CD4-positive, CD25-positive, alpha-beta regulatory T cell (primary cell): ENCODE measurements around the gene SSC4D. TPM values are rescaled to one million over a fixed set of nuclear protein-coding genes. Genes with fewer than 3 reads are reported as not detected.
"Not testable (repeated sequence)": the region's sequence is repeated elsewhere in the genome, so short reads cannot be mapped to it uniquely, and the experiment has no call there.

Experiments used
- ATAC-seq, 2 donors: fragments of 150-1000 bp; cut with Tn5 transposase; one replicate each; pipeline ENCODE4 v1.10.0; 2021; ENCODE audit warnings: low read depth in 2 of 2, moderate number of reproducible peaks in 2 of 2, moderate library complexity in 1 of 2
- DNase-seq, 3 donors: peaks; one replicate each; pipeline versions ENCODE4 v3.0.0 to v3.0.0-alpha.2; 2012 to 2022; ENCODE audit warnings: mixed read lengths in 1 of 3
- H3K27ac ChIP-seq: one replicate; pipeline ENCODE4 v1.7.0; 2013; ENCODE audit warnings: mild to moderate bottlenecking, low read length; ENCODE audit not compliant: insufficient read depth, poor library complexity, severe bottlenecking
- H3K27me3 ChIP-seq: one replicate; pipeline ENCODE4 v1.7.0; 2013; ENCODE audit warnings: low read length; ENCODE audit not compliant: control insufficient read depth, insufficient read depth
- H3K36me3 ChIP-seq: one replicate; pipeline ENCODE4 v1.7.0; 2013; ENCODE audit warnings: mild to moderate bottlenecking, low read length, moderate library complexity; ENCODE audit not compliant: control insufficient read depth, insufficient read depth
- H3K4me1 ChIP-seq: 2 replicates; pipeline ENCODE4 v1.7.0; 2013; ENCODE audit warnings: mild to moderate bottlenecking, low read length; ENCODE audit not compliant: insufficient read depth, control insufficient read depth, poor library complexity, severe bottlenecking
- H3K4me3 ChIP-seq: one replicate; pipeline ENCODE4 v1.7.0; 2013; ENCODE audit warnings: low read depth, mild to moderate bottlenecking, low read length, moderate library complexity
- H3K9me3 ChIP-seq, 2 experiments: 1 replicate in 1 of 2; 2 replicates in 1 of 2; pipeline ENCODE4 v1.7.0; 2013; ENCODE audit warnings: low read length in 2 of 2, mild to moderate bottlenecking in 1 of 2, moderate library complexity in 1 of 2; ENCODE audit not compliant: control insufficient read depth in 2 of 2
- H3K27ac Mint-ChIP-seq, 3 donors: one replicate each; pipeline ENCODE4 v1.8.0; 2020 to 2022; ENCODE audit warnings: mild to moderate bottlenecking in 3 of 3, mixed read lengths in 3 of 3, moderate library complexity in 2 of 3
- H3K27me3 Mint-ChIP-seq: one replicate; pipeline ENCODE4 v1.8.0; 2022; ENCODE audit warnings: mild to moderate bottlenecking, mixed read lengths
- H3K36me3 Mint-ChIP-seq: one replicate; pipeline ENCODE4 v1.8.0; 2020; ENCODE audit warnings: mixed read lengths
- H3K4me1 Mint-ChIP-seq, 4 donors: one replicate each; pipeline ENCODE4 v1.8.0; 2020 to 2022; ENCODE audit warnings: mixed read lengths in 4 of 4, mild to moderate bottlenecking in 1 of 4
- H3K4me3 Mint-ChIP-seq, 4 donors: one replicate each; pipeline ENCODE4 v1.8.0; 2020 to 2022; ENCODE audit warnings: mild to moderate bottlenecking in 4 of 4, mixed read lengths in 4 of 4, moderate library complexity in 3 of 4
- H3K9me3 Mint-ChIP-seq, 7 donors: one replicate each; pipeline ENCODE4 v1.8.0; 2020 to 2022; ENCODE audit warnings: mixed read lengths in 7 of 7, mild to moderate bottlenecking in 3 of 7, moderate library complexity in 2 of 7
- polyA plus RNA-seq, 4 donors: library from polyadenylated mRNA; unstranded; fragments of 300-500 nt; fragmentation: Illumina TruSeq; gene quantifications; one replicate each; pipeline ENCODE4 v1.2.3, GENCODE V29; 2021
- total RNA-seq: library from RNA; stranded (reverse); gene quantifications from one replicate; pipeline ENCODE4 v1.2.3, GENCODE V29; 2022

SSC4D gene
- total and polyA plus RNA-seq, 5 donors from 2014 or later = 0.25 to 0.65 TPM; not detected in 3

DNA sequence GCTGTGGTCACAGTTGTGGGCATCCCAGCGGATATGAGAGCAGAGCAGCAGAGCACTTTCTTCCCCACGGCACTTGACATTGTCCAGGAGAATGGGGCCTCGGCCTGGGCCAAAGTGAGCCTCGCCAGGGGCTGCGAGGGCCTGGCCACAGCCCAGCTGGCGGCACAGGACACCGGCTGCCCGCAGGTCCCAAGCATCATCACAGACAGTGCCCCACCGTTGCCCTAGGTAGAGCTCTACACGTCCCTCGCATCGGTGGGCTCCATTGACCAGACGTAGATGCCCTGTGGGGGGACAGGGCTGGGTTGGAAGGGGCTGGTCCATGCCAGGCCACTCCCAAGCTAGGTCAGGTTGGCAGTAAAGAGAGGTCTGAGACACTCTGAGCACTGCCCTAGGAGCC, 19.4 kb downstream of the SSC4D start:
- Mint-ChIP-seq H3K27ac (no peak overlapping the region), H3K4me1 (peaks cover 0 to 16% (median 3%) of the 10 kb centered on the region in 4 donors), H3K9me3 (no peaks in the 10 kb centered on the region), H3K27me3 (peaks cover 6% of the 10 kb centered on the region), H3K36me3 (no peaks in the 10 kb centered on the region), H3K4me3 (peak overlapping the region in 1 of 4 donors; percentile 54)
- H3K27ac ChIP-seq = no peak overlapping the region
- DNase-seq (no peak), ATAC-seq (no peak)
- no peaks in the 10 kb centered on the region for H3K9me3 ChIP-seq
- no peaks in the 10 kb centered on the region for H3K36me3 ChIP-seq
- no peaks in the 10 kb centered on the region for H3K27me3 ChIP-seq
- H3K4me3 ChIP-seq = no peak overlapping the region
- H3K4me1 ChIP-seq = peaks cover 13% of the 10 kb centered on the region

DNA sequence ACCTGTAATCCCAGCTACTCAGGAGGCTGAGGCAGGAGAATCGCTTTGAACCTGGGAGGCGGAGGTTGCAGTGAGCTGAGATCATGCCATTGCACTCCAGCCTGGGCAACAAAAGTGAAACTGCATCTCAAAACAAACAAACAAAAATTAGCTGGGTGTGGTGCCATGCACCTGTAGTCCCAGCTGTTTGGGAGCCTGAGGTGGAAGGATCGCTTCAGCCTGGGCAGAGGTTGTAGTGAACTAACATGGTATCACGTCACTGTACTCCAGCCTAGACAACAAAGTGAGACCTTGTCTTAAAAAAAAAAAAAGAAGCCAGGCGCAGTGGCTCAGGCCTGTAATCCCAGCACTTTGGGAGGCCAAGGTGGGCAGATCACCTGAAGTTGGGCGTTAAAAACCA, 21.7 kb downstream of the SSC4D start:
- not testable (repeated sequence) for H3K9me3 Mint-ChIP-seq, H3K27ac Mint-ChIP-seq, H3K36me3 ChIP-seq, H3K36me3 Mint-ChIP-seq, H3K27ac ChIP-seq, H3K27me3 Mint-ChIP-seq, DNase-seq, H3K27me3 ChIP-seq, H3K4me3 ChIP-seq, H3K9me3 ChIP-seq, H3K4me1 ChIP-seq, ATAC-seq
- Mint-ChIP-seq H3K4me1 (peaks cover 0 to 11% (median 2%) of the 10 kb centered on the region in 4 donors), H3K4me3 (peak overlapping the region in 1 of 4 donors; percentile 78)

DNA sequence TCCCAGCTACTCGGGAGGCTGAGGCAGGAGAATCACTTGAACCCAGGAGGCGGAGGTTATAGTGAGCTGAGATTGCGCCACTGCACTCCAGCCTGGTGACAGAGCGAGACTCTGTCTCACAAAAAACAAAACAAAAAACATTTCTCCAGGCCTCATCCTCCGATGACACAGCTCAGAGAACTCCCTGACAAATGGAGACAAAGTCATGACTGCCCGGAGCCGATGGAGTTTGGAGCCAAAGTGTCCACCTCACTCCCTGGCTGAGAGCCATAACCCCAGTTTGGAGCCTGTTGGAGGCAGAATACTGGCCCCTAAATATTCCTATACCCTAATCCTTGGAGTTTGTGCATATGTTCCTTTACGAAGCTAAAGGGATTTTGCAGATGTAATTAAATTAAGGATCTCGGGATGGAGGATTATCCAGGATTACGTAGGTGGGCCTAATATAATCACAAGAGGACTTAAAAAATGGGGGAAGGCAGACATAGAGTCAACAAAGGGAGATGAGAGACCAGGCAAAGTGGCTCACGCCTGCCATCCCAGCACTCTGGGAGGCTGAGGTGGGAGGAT, 22.7 kb downstream of the SSC4D start:
- Mint-ChIP-seq H3K27me3 (peaks cover 8% of the 10 kb centered on the region), H3K4me1 (peaks cover 0 to 2% (median 0%) of the 10 kb centered on the region in 4 donors), H3K4me3 (peak overlapping the region in 1 of 4 donors; percentile 53), H3K27ac (no peak overlapping the region), H3K36me3 (no peaks in the 10 kb centered on the region), H3K9me3 (no peaks in the 10 kb centered on the region)
- H3K4me1 ChIP-seq = no peaks in the 10 kb centered on the region
- ATAC-seq (no peak), DNase-seq (no peak)
- H3K9me3 ChIP-seq = no peaks in the 10 kb centered on the region
- H3K27me3 ChIP-seq = no peaks in the 10 kb centered on the region
- no peak overlapping the region for H3K4me3 ChIP-seq
- no peak overlapping the region for H3K27ac ChIP-seq
- H3K36me3 ChIP-seq = no peaks in the 10 kb centered on the region

DNA sequence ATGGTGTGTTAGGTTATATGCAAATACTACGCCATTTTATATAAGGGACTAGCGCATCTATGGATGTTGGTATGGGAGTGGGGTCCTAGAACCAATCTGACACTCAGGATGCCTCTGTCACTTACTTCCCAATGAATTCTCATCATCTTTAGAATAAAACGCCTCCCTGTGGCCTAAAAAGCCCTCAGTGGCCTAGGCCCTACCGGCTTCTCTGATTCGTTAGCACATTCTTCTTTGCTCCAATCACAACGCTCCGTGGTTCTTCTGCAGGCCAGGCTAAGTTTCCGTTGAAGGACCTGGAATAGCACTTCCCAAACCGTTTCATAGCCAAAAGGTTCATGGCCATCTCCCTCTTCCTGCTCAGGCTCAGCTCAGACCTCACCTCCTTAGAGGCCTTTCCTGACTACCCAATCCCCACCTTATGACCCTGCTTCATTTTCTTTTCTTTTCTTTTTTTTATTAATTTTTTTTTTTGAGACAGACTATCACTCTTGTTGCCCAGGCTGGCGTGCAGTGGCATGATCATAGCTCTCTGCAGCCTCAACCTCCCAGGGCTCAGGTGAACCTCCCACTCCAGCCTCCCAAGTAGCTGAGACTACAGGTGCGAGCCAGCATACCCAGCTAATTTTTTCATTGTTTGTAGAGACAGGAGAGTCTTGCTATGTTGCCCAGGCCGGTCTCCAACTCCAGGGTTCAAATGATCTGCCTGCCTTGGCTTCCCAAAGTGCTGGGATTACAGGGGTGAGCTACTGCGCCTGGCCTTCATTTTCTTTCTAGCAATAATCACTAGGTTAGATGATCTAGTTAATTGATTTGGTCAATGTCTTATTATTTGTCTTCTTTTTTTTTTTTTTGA, 26.2 kb downstream of the SSC4D start:
- no peaks in the 10 kb centered on the region for H3K36me3 Mint-ChIP-seq
- Histone ChIP-seq H3K36me3 (no peaks in the 10 kb centered on the region), H3K4me3 (no peak overlapping the region), H3K27ac (no peak overlapping the region), H3K4me1 (peaks cover 5% of the 10 kb centered on the region), H3K27me3 (no peaks in the 10 kb centered on the region), H3K9me3 (no peaks in the 10 kb centered on the region)
- H3K4me3 Mint-ChIP-seq = no peak overlapping the region
- peaks cover 4% of the 10 kb centered on the region for H3K27me3 Mint-ChIP-seq
- ATAC-seq (no peak), DNase-seq (no peak)
- H3K4me1 Mint-ChIP-seq = peaks cover 0 to 12% (median 3%) of the 10 kb centered on the region in 4 donors
- no peak overlapping the region for H3K27ac Mint-ChIP-seq
- H3K9me3 Mint-ChIP-seq = no peaks in the 10 kb centered on the region

DNA sequence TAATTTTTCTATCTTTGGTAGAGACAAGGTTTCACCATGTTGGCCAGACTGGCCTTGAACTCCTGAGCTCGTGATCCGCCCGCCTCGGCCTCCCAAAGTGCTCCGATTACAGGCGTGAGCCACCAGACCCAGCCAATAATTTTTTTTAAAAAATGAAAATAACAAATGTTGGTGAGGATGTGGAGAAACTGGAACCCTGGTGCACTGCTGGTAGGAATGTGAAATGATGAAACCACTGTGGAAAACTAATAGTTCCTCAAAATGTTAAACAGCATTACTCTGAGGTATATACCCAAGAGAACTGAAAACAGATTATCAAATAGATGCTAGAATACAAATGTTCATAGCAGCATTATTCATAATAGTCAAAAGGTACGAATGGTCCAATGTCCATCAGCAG, 27.7 kb downstream of the SSC4D start:
- DNase-seq (no peak), ATAC-seq (no peak)
- no peak overlapping the region for H3K27ac Mint-ChIP-seq
- peaks cover 4% of the 10 kb centered on the region for H3K27me3 Mint-ChIP-seq
- no peak overlapping the region for H3K27ac ChIP-seq
- H3K9me3 Mint-ChIP-seq = no peaks in the 10 kb centered on the region
- no peak overlapping the region for H3K4me3 ChIP-seq
- H3K4me1 ChIP-seq = peaks cover 5% of the 10 kb centered on the region
- no peaks in the 10 kb centered on the region for H3K36me3 Mint-ChIP-seq
- no peaks in the 10 kb centered on the region for H3K36me3 ChIP-seq
- H3K9me3 ChIP-seq = no peaks in the 10 kb centered on the region
- no peak overlapping the region for H3K4me3 Mint-ChIP-seq
- H3K4me1 Mint-ChIP-seq = peaks cover 0 to 12% (median 3%) of the 10 kb centered on the region in 4 donors
- no peaks in the 10 kb centered on the region for H3K27me3 ChIP-seq

DNA sequence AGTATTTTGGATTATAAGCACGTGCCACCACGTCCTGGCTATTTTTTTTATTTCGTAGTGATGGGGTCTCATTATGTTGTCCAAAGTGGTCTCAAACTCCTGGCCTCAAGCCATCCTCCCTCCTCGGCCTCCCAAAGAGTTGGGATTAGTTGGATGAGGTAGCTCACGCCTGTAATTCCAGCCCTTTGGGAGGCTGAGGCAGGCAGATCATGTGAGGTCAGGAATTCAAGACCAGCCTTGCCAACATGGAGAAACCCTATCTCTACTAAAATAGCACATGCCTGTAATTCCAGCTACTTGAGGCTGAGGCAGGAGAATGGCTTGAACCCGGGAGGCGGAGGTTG, 28.9 kb downstream of the SSC4D start:
- Histone ChIP-seq H3K4me1 (peaks cover 5% of the 10 kb centered on the region), H3K9me3 (no peaks in the 10 kb centered on the region), H3K36me3 (no peaks in the 10 kb centered on the region), H3K27ac (no peak overlapping the region), H3K27me3 (no peaks in the 10 kb centered on the region), H3K4me3 (no peak overlapping the region)
- Mint-ChIP-seq H3K36me3 (no peaks in the 10 kb centered on the region), H3K9me3 (no peaks in the 10 kb centered on the region), H3K4me1 (peaks cover 0 to 12% (median 3%) of the 10 kb centered on the region in 4 donors), H3K27ac (peak overlapping the region in 2 of 3 donors; percentile 58 to 78), H3K27me3 (peaks cover 4% of the 10 kb centered on the region), H3K4me3 (peak overlapping the region; percentile 40 to 86 (median 70))
- DNase-seq (no peak), ATAC-seq (no peak)

DNA sequence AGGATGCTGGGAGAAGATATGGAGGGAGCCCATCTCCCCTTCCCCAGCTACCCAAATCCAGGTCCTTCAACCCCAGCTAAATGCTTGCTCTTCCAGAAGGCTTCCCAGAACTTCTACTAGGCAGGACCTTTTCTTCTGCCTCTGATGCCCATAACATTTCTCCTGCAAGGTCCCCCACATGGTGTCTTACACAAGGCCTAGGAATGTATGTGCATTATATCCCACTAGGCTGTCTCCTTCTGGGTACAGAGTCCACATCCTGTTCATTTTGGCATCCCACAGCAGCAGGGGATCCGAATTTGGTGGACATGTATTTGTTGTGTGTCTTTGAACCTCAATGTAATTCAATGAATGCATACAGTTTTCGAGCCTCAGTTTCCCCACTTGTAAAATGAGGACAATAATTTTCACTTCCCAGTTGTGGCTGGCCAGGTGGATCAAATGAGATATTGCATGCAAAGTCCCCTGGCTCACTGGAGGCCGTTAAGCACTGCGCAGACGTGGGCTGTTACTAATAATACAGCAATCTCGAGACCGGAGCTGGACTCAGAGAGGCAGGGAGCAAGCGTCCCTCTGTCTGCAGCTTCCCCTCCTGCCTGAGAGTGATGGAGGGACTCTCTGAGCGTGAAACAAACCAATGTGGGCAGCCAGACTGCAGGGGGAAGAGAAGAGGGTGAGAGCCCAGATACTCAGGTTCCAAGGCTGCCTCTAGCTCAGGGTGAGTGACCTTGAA, 32.1 kb downstream of the SSC4D start:
- H3K9me3 ChIP-seq = no peaks in the 10 kb centered on the region
- no peak overlapping the region for H3K27ac ChIP-seq
- H3K4me1 ChIP-seq = peaks cover 5% of the 10 kb centered on the region
- H3K27me3 Mint-ChIP-seq = peaks cover 8% of the 10 kb centered on the region
- H3K27me3 ChIP-seq = peaks cover under 1% of the 10 kb centered on the region
- H3K4me3 ChIP-seq = no peak overlapping the region
- H3K4me1 Mint-ChIP-seq = peaks cover 0 to 10% (median 3%) of the 10 kb centered on the region in 4 donors
- no peak for DNase-seq
- H3K9me3 Mint-ChIP-seq = no peaks in the 10 kb centered on the region
- H3K36me3 Mint-ChIP-seq = no peaks in the 10 kb centered on the region
- H3K27ac Mint-ChIP-seq = no peak overlapping the region
- peak overlapping the region in 1 of 4 donors; percentile 45 for H3K4me3 Mint-ChIP-seq
- no peak for ATAC-seq
- no peaks in the 10 kb centered on the region for H3K36me3 ChIP-seq
